ENCODE results near the gene CD69.

DNA sequence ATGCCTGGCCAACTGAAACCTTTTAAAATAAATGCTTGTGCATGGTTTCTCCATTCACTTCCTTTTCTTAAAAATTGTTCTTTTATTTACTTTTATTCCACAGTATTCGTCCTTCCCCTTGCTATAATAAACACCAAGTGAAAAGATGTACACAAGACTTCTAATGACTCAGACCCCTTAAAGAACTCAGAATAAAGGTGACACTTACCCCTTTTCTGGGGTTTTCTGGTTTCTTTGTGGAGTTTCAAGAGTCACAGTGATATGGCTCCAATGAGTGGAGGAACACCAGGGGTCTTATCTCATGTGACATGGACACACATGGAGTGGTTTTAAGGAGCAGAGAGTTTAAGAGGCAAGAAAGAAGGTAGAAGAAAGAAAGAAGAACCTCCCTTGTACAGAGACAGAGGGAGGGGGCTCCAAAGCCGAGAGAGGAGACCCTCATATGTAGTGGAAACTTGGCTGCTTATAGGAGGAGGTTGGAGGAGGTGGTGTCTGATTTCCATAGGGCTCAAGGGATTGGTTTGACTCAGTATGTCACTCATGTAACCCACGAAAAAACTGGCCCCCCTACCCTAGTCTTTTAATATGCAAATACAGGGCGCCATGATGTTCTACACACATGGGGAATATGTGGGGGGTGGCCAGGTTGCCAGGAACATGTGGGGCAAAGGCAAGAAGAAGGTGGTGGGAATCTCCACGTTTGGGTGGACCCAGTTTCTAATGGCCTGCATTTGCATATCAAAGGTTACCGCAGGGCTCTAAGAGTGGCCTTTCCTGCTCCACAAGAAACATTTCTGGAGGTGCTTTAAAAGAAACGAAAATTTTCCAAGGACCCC, 22.1 kb upstream of the CD69 start:
- TF ChIP-seq, protein P1, sequence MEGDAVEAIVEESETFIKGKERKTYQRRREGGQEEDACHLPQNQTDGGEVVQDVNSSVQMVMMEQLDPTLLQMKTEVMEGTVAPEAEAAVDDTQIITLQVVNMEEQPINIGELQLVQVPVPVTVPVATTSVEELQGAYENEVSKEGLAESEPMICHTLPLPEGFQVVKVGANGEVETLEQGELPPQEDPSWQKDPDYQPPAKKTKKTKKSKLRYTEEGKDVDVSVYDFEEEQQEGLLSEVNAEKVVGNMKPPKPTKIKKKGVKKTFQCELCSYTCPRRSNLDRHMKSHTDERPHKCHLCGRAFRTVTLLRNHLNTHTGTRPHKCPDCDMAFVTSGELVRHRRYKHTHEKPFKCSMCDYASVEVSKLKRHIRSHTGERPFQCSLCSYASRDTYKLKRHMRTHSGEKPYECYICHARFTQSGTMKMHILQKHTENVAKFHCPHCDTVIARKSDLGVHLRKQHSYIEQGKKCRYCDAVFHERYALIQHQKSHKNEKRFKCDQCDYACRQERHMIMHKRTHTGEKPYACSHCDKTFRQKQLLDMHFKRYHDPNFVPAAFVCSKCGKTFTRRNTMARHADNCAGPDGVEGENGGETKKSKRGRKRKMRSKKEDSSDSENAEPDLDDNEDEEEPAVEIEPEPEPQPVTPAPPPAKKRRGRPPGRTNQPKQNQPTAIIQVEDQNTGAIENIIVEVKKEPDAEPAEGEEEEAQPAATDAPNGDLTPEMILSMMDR (IDR thresholded peaks at IDR 0.05; ENCODE audit: low read depth, low read length, poor library complexity, severe bottlenecking): no peak
- TF ChIP-seq EZH2phosphoT487 (IDR thresholded peaks at IDR 0.05; ENCODE audit: borderline replicate concordance, low read length): no peak

Measured in DOHH2 (cell line).